NCI-H1092 treated with DMSO at 0.1 percent for 48 hours (cell line): ENCODE data around the gene FBP2.
A peak's percentile ranks its signal among the peaks of the same experiment; 100 is the strongest.
"Not testable (repeated sequence)": the region's sequence is repeated elsewhere in the genome, so short reads cannot be mapped to it uniquely, and the experiment has no call there.

Source experiments
- DNase-seq: peaks from one replicate; lab custom pipeline; 2025; lab: John Stamatoyannopoulos, UW

The FBP2 gene

DNA sequence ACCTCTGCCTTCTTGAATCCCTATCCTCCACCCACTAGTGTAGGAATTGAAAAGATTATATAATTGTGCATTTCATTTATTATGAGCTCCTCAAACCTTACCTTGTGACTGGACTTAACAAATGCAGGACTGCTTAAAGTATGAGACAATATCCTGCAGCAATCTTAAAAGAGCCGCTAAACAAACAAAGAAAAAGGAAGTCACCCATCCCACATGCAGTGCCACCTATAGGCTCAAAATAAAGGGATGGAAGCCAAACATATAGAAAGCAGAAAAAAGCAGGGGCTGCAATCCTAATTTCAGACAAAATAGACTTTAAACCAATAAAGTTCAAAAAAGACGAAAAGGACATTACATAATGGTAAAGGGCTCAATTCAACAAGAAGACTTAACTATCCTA is 30.1 kb downstream of the FBP2 start:
- DNase-seq = no peak

DNA sequence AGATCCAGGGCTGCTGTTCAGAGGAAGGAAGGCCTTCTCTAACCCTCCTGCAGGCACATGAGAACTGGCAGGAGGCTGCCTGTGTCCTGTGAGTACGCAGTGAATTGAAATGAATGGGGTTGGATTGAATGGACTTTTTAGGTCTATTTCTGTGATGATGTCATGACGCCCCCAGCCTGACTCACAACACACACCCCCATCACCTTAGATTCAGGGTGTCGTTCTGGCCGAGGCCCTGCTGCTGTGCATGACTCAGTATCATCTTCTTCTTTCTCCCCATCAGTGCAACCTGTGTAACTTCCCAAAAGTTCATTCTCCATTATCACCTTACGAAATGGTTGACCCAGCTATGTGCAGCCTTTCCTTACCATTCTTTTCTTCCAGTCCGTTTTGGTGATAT is 33.4 kb downstream of the FBP2 start:
- DNase-seq = no peak

GRCh38 chr9:94557376-94557775 is 36.2 kb downstream of the FBP2 start:
- DNase-seq = no peak

- peak; percentile 88 for DNase-seq
Measured at GRCh38 chr9:94554439-94555331, 38.9 kb downstream of the FBP2 start, which contains the start of gene PCAT7. TSS of gene PCAT7 (plus strand) at chr9:94555083.

DNA sequence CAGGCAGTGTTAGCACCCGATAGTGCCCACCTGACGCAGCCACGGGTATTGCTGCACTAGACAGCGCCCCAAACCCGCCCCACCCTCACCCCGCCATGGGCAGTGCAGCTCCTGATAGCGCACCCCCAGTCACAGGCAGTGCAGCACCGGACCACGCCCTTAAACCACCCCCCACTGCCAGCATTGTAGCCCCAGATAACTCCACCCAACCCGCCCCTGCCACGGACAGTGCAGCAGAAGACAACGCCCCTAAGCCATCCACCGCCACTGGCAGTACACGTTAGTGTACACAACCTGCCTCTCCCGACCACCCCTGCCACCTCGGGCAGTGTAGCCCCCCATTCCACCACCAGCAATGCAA is 39.6 kb downstream of the FBP2 start:
- no peak for DNase-seq

DNA sequence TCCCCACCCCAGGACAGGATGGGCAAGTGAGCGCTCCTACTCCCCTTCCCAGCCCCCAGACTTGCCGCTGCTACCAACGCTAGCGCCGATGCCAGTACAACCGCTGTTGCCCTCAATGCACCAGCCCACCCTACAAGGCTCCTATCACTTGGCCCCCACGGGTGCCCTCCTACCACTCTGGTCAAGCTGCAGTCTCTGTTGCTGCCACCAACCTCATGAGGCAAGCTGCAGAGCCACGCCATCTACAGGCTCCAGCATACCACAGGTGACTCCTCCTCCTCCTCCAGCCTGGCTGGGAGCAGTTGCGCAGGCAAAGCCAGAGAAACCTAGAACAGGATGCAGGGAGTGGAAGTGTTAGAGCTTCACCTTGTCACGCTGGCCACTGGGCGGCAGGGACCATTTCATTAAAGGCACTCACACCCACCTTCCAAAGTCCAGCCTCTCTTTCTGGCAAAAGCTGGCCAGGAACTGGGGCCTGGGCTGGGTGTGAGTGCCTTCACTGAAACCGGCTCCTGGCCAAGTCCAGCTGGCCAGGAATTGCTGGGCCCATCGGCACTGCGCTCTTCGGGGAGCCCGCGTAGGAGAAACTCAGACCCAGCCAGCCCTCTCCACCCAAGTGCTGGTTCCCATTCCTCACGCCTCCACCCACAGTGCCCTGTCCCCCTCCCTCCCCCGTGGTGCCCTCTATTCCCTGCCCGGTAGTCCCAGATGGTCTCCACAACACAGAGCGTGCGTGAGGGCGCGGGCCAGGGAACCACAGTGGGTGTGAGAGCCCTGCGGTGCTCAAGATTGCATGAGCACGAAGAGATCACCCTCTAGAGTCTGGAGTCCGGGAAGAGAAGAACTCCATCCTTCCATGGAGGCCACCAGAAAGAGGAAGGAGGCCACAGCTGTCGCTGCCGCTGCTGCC is 40.3 kb downstream of the FBP2 start:
- no peak for DNase-seq

DNA sequence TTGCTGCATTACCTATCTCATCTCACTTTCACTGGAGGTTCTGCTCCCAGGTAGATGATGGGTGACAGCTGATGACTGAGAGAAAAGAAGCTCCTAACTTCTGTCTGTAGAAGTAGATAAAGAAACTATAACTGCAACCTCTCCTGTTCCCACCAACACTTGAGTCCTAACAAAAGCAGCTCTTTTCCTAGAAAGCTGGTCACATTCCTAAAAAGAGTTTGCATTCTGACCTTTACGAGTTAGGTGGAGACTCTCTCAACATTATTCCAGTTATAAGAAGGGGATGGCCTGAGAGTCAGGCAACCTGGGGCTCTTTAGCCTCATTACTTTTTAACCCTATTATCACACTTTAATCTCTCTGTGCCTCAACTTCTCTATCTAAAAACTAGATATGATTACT is 47.7 kb downstream of the FBP2 start:
- DNase-seq = no peak

GRCh38 chr9:94544335-94544734 is 49.3 kb downstream of the FBP2 start:
- DNase-seq = not testable (repeated sequence)

DNA sequence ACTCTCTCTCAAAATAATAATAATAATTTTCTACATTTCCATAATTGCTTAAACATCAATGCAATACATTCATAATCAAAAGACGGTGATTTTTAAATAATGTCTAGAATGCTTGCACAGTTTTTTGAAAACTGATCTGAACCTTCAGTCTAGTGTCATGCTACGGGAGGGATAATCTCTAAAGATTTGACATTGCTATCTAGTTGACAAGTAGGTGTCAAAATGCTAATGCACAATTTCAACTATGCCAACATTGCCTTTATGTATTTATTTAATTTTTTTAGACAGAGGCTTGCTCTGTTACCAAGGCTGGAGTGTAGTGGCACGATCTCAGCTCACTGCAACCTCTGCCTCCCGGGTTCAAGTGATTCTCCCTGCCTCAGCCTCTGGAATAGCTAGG is 54.7 kb downstream of the FBP2 start:
- DNase-seq = no peak

DNA sequence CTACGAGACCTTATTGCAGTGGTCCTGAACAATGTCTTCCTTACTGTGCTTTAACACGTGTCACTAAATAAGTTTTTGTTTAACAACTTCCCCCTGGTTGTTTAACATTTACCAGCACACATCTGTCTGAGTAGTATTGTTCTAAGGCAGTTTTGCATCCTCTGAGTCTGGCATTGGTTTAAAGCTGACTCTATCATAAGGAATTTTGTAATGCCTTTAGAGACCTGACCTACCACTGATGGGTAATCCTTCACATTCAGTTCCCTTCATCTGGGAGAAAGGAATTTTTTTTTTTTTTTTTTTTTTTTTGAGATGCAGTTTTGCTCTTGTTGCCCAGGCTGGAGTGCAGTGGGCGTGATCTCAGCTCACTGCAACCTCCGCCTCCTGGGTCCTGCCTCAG is 58.7 kb downstream of the FBP2 start:
- DNase-seq = no peak

- no peak for DNase-seq
Measured at GRCh38 chr9:94533601-94534000, 60.0 kb downstream of the FBP2 start.

DNA sequence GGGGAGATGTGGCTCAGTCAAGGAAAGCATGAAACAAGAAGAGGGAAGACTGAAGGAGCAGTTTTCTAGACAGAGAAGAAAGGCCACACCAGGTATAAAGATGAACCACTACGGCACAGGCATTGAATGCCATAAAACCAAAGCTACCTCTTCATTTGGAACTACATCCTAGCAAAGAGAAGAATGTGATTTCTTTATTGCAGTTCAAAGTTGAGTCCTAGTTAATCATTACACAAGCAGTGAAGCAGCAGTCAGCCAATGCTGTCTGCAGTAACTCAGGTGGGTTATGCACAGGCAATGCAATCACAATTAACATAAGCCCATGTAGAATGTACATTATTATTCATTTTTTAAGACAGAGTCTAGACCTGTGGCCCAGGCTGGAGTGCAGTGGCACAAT is 60.5 kb downstream of the FBP2 start:
- no peak for DNase-seq

GRCh38 chr9:94528886-94529285 is 64.7 kb downstream of the FBP2 start:
- no peak for DNase-seq

DNA sequence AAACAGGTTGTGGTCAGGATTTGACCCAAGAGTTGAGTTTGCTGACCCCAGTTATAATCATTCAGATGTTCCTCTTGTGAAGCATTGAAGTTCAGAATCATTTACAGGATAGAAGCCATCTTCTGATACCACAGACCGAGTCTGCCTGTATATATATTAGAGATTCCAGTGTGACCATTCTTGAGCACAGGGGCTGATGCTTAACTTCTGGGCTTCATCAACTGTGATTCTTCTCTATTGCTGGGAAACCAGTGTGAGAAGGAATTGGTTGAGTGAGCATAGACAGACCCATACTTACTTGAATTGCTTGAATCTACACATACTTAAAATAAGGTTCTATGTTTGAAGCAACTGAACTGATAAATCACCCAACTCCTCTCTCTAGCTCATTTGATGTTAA is 66.7 kb downstream of the FBP2 start:
- DNase-seq = no peak

GRCh38 chr9:94526271-94526670 is 67.4 kb downstream of the FBP2 start:
- DNase-seq = no peak

DNA sequence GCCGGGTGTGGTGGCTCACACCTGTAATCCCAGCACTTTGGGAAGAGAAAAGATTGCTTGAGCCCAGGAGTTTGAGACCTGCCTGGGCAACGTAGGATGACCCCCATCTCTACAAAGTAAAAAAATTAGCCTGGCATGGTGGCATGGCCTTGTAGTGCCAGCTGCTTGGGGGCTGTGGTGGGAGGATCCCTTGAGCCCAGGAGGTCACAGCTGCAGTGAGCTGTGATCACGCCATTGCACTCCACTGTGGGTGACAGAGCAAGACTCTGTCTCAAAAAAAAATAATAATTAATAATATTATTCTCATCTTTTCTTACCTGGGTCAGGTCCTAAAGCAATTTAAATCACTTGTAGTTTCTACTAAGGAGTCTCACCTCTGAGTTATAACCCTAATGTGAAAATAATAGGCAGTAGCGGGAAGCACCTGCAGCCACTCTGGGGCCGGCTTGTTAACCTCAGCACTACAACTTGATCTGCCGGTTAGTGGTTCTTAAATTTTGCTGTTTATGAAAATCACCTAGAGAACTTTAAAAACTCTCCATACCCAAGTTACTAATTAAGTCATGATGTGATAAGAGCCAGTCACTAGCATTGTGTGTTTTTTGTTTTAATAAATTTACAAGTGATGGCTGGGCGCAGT is 68.1 kb downstream of the FBP2 start:
- DNase-seq = no peak

- DNase-seq = no peak
Measured at GRCh38 chr9:94517254-94517653, 76.4 kb downstream of the FBP2 start.

DNA sequence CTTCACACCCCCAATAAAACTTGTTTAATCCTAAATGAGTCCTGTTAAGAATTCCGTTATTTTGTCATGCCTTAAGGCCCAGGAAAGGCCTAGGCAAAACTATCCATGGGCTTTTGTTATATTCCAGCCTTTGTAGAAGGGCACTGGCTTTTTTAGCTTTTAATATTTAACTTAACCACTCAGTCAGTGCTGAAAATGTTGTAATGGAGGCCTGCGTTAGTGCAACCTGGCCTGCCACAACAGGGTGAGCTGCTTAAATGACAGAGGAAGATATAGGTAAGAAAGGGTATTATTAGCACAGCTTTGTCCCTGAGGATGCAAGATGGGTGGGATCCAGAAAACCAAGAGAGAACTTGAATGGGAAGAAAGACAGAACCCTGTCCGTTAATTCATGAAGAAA is 78.9 kb downstream of the FBP2 start:
- DNase-seq = no peak

DNA sequence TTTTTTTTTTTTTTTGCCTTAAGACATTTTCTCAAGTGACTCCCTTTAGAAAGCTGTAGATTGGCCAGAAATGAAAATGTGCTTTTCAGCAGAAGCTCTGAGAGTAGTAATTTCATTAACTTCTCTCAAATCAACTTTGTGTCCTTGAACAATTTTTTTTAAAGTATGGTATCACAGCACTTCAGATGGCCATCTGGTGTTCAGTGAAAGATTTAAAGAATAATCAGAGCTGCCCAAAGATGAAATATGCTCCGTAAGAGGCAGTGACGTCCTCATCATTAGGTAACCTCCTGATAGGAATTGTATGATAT is 81.7 kb downstream of the FBP2 start:
- no peak for DNase-seq

GRCh38 chr9:94511134-94511954 is 82.3 kb downstream of the FBP2 start:
- DNase-seq = no peak
